Smooth muscle cell of the pulmonary artery (primary cell): Measurements from ENCODE around the gene SMC4. TPM values are rescaled to one million over a fixed set of nuclear protein-coding genes. Genes with fewer than 3 reads are reported as not detected.

ENCODE experiments used
- total RNA-seq: library from RNA; depleted of rRNA; stranded (reverse); fragments of >200 nt; gene quantifications from 2 replicates; pipeline ENCODE4 v1.2.3, GENCODE V29; 2014

Gene SMC4
- 29.3 and 49.7 TPM in 2 replicates for total RNA-seq

DNA sequence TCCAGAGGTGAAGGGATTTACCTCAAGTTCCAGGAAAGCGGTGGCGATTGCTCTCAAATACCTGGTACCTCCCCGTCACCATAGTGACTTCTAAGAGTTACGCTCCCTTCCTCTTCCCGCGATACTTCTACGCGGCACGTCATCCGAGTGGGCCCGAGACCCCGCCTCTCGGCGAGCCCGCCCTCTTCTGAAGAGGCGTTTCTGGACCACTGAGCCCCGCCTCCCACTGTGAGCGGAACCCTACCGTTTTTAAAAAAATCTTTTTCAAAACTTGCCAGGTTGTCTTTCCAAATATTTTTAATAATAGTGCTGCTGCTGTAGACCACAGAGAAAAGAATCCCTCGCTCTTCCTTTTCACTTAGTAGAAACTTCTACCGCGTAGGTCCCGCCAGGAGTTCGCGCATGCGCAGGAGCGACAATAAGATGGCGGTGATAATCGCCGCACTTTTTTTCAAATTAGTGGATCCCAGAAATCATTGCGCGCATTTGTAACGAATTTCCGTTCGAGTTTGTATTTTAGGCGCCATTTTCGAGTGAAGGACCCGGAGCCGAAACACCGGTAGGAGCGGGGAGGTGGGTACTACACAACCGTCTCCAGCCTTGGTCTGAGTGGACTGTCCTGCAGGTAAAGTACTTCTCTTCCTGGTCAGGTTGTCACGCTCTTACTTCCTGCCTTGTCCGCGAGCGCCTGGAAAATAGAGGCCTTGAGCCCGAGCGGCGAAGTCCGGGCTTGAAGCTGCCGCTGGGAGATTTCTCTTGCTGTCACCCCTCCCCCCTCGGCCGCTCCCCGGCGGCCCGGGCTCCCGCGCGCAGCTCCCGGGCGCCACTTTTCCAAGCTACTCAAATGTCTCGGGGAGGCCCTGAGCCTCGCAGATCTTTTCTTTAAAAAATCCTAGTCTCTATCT, at the start of gene SMC4, which contains the start of gene IFT80:
Gene SMC4, plus strand, starts transcription at position 526 of the 905 bp plus-strand sequence. CDS start 1,177 bp downstream, outside the sequence.
Gene IFT80, minus strand, starts transcription at position 101 of the 905 bp plus-strand sequence. CDS start 14,625 bp downstream, outside the sequence.

DNA sequence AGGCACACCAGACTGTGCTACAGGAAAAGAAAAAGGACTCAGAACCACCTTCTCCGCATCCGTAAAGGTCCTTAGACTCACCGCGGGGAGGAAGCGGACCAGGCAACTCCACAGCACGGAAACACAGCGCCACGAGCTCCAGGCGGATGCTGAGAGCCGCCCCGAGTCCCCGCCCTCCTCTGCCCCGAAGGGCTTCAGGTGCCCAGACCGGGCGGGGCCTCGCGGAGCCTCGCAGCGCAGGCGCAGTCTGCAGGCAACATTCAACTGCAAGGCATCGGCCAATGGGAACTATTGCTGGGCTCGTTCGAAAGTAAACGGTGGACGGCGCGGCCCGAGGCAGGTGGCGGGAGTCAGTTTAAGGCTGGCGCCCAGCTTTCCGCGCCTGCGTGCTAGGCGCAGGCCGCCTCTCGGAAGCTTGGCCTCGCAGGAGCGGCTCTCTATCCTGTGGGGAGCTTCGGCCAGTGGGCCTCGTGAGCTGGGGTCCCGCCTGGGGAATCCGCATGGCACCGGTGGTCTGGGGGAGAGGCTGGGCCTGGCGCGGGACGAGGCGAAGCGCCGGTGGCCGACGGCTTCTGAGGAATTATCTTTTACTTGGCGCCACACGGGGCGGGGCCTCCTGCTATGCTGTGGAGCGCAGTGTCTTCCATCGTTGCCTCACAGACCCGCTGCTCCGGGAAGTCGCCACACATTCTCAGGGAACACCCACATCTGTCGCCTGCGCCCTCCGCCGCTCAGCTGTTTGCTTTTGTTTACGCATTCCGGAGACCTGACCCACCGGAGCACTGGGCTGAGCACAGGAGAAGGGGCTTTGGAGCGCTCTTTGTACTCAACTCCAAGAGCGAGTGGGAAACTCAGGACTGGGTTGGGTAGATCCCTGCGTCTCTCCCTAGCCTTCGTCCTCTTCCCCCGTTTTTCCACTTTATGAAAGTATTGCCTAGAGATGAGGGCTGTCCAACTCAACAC, 50.5 kb downstream of the SMC4 start, which contains the start of gene TRIM59:
Gene TRIM59, minus strand, starts transcription at position 151 of the 963 bp plus-strand sequence. CDS start 10,603 bp downstream, outside the sequence.

Other genes with a start within 250 kb of the SMC4 start
- gene C3orf80, start 174.2 kb upstream of the SMC4 start, total RNA-seq, result 1.7 and 1.8 TPM in 2 replicates
- gene IFT80, start 425 bp upstream of the SMC4 start, total RNA-seq, result 37.0 and 57.2 TPM in 2 replicates
- gene TRIM59, start 50.1 kb downstream of the SMC4 start, total RNA-seq, result 7.9 and 18.7 TPM in 2 replicates
- 37.7 and 48.7 TPM in 2 replicates for gene KPNA4, start 165.9 kb downstream of the SMC4 start, total RNA-seq